HCT116 (cell line): ENCODE data around the gene ZNF3.

ENCODE experiments used
- CTCF ChIP-seq, 3 experiments: fragments of 200-600 bp in 1 of 3; sonication (generic) in 1 of 3; IDR thresholded peaks in 2 of 3; conservative IDR thresholded peaks in 1 of 3; 2 replicates each; pipeline ENCODE4 v1.5.1; 2012 to 2017; ENCODE audit warnings: low read depth in 2 of 3, low read length in 2 of 3, antibody characterized with exemption in 1 of 3, borderline replicate concordance in 1 of 3, control low read depth in 1 of 3, mild to moderate bottlenecking in 1 of 3, mixed read lengths in 1 of 3, mixed run types in 1 of 3, moderate library complexity in 1 of 3; ENCODE audit not compliant: insufficient read depth in 1 of 3
- EGR1 ChIP-seq: IDR thresholded peaks from 2 replicates; pipeline ENCODE4 v1.6.1; 2012; ENCODE audit warnings: low read depth
- EZH2 ChIP-seq: fragments of 200-600 bp; sonication (generic); IDR thresholded peaks from 2 replicates; pipeline ENCODE4 v1.6.1; 2017; ENCODE audit warnings: antibody characterized with exemption, mixed run types
- EZH2phosphoT487 ChIP-seq: fragments of 200-600 bp; IDR thresholded peaks from 2 replicates; pipeline ENCODE4 v1.6.1; 2018; ENCODE audit warnings: antibody characterized with exemption, borderline replicate concordance
- POLR2A ChIP-seq: IDR thresholded peaks from 2 replicates; pipeline ENCODE4 v1.7.0; 2011; ENCODE audit warnings: borderline replicate concordance; ENCODE audit not compliant: insufficient read depth, insufficient read length; ENCODE audit errors: extremely low read depth
- RAD21 ChIP-seq: IDR thresholded peaks from 2 replicates; pipeline ENCODE4 v1.6.1; 2012; ENCODE audit warnings: low read depth, mild to moderate bottlenecking
- SRF ChIP-seq: IDR thresholded peaks from 2 replicates; pipeline ENCODE4 v1.6.1; 2012; ENCODE audit warnings: low read depth
- YY1 ChIP-seq: IDR thresholded peaks from 2 replicates; pipeline ENCODE4 v1.6.1; 2011; ENCODE audit warnings: low read length, low read depth, moderate library complexity, mild to moderate bottlenecking; ENCODE audit not compliant: insufficient replicate concordance; ENCODE audit errors: extremely low read depth

- no peak for TF ChIP-seq CTCF (IDR thresholded peaks at IDR 0.05 in 2 of 3, conservative IDR thresholded peaks at IDR 0.05 in 1 of 3; ENCODE audit: borderline replicate concordance in 1 of 3, insufficient read depth in 1 of 3, low read depth in 2 of 3, low read length in 2 of 3)
- TF ChIP-seq POLR2A = no peak
- TF ChIP-seq EZH2 = no peak
- no peak for TF ChIP-seq RAD21
- no peak for TF ChIP-seq YY1
- no peak for TF ChIP-seq EGR1
- TF ChIP-seq SRF = no peak
- TF ChIP-seq EZH2phosphoT487 = no peak
Measured at GRCh38 chr7:100093498-100093897, 12.0 kb upstream of the ZNF3 start.
